Ishikawa (cell line): Measurements from ENCODE around the gene ARL8A.

ENCODE experiments used
- CEBPB ChIP-seq: IDR thresholded peaks from 2 replicates; pipeline ENCODE4 v1.6.1; 2012
- CREB1 ChIP-seq: IDR thresholded peaks from 2 replicates; pipeline ENCODE4 v1.6.1; 2012; ENCODE audit warnings: low read depth
- EP300 ChIP-seq: IDR thresholded peaks from 2 replicates; pipeline ENCODE4 v1.6.1; 2012; ENCODE audit warnings: borderline replicate concordance
- FOXM1 ChIP-seq: IDR thresholded peaks from 2 replicates; pipeline ENCODE4 v1.6.1; 2012; ENCODE audit warnings: low read depth, borderline replicate concordance
- MAX ChIP-seq: IDR thresholded peaks from 2 replicates; pipeline ENCODE4 v1.6.1; 2012
- RAD21 ChIP-seq: IDR thresholded peaks from 2 replicates; pipeline ENCODE4 v1.6.1; 2012; ENCODE audit warnings: low read depth
- REST ChIP-seq: IDR thresholded peaks from 2 replicates; pipeline ENCODE4 v1.6.1; 2012; ENCODE audit warnings: low read depth, mild to moderate bottlenecking
- TAF1 ChIP-seq: IDR thresholded peaks from 2 replicates; pipeline ENCODE4 v1.6.1; 2012; ENCODE audit warnings: low read depth, mild to moderate bottlenecking
- TCF12 ChIP-seq: IDR thresholded peaks from 2 replicates; pipeline ENCODE4 v1.6.1; 2012; ENCODE audit warnings: low read depth
- ZBTB7A ChIP-seq: IDR thresholded peaks from 2 replicates; pipeline ENCODE4 v1.6.1; 2012; ENCODE audit warnings: low read depth

GRCh38 chr1:202131956-202132821 lies 12.3 kb downstream of the ARL8A start:
- TF ChIP-seq ZBTB7A, result 0 out of 2 replicates have a peak, but pooled peaks have one; percentile 62
- no peak for TF ChIP-seq FOXM1
- TF ChIP-seq EP300, result peak; percentile 61; the same call in 1 of the 2 replicates
- TF ChIP-seq CEBPB, result no peak
- 0 out of 2 replicates have a peak, but pooled peaks have one; percentile 30 for TF ChIP-seq MAX
- TF ChIP-seq TAF1, result no peak
- no peak; the same call in 1 of the 2 replicates for TF ChIP-seq RAD21
- TF ChIP-seq TCF12, result peak; percentile 65
- no peak for TF ChIP-seq CREB1
- no peak for TF ChIP-seq REST
